Ishikawa (cell line): ENCODE measurements around the gene IL17C.

Experiments
- CEBPB ChIP-seq: IDR thresholded peaks from 2 replicates; pipeline ENCODE4 v1.6.1; 2012
- CREB1 ChIP-seq: IDR thresholded peaks from 2 replicates; pipeline ENCODE4 v1.6.1; 2012; ENCODE audit warnings: low read depth
- EGR1 ChIP-seq: IDR thresholded peaks from 2 replicates; pipeline ENCODE4 v1.6.1; 2012
- EP300 ChIP-seq: IDR thresholded peaks from 2 replicates; pipeline ENCODE4 v1.6.1; 2012; ENCODE audit warnings: borderline replicate concordance
- FOXM1 ChIP-seq: IDR thresholded peaks from 2 replicates; pipeline ENCODE4 v1.6.1; 2012; ENCODE audit warnings: low read depth, borderline replicate concordance
- NFIC ChIP-seq: IDR thresholded peaks from 2 replicates; pipeline ENCODE4 v1.6.1; 2012
- RAD21 ChIP-seq: IDR thresholded peaks from 2 replicates; pipeline ENCODE4 v1.6.1; 2012; ENCODE audit warnings: low read depth
- REST ChIP-seq: IDR thresholded peaks from 2 replicates; pipeline ENCODE4 v1.6.1; 2012; ENCODE audit warnings: low read depth, mild to moderate bottlenecking
- TAF1 ChIP-seq: IDR thresholded peaks from 2 replicates; pipeline ENCODE4 v1.6.1; 2012; ENCODE audit warnings: low read depth, mild to moderate bottlenecking
- TCF12 ChIP-seq: IDR thresholded peaks from 2 replicates; pipeline ENCODE4 v1.6.1; 2012; ENCODE audit warnings: low read depth
- TEAD4 ChIP-seq: IDR thresholded peaks from 2 replicates; pipeline ENCODE4 v1.6.1; 2012
- YY1 ChIP-seq: IDR thresholded peaks from 2 replicates; pipeline ENCODE4 v1.6.1; 2012; ENCODE audit warnings: low read depth
- ZBTB7A ChIP-seq: IDR thresholded peaks from 2 replicates; pipeline ENCODE4 v1.6.1; 2012; ENCODE audit warnings: low read depth
- TF ChIP-seq, protein P1 (sequence below): IDR thresholded peaks from 2 replicates; pipeline ENCODE4 v1.6.1; 2012
- TF ChIP-seq, protein P2 (sequence below): IDR thresholded peaks from 2 replicates; pipeline ENCODE4 v1.6.1; 2012

The IL17C gene

DNA sequence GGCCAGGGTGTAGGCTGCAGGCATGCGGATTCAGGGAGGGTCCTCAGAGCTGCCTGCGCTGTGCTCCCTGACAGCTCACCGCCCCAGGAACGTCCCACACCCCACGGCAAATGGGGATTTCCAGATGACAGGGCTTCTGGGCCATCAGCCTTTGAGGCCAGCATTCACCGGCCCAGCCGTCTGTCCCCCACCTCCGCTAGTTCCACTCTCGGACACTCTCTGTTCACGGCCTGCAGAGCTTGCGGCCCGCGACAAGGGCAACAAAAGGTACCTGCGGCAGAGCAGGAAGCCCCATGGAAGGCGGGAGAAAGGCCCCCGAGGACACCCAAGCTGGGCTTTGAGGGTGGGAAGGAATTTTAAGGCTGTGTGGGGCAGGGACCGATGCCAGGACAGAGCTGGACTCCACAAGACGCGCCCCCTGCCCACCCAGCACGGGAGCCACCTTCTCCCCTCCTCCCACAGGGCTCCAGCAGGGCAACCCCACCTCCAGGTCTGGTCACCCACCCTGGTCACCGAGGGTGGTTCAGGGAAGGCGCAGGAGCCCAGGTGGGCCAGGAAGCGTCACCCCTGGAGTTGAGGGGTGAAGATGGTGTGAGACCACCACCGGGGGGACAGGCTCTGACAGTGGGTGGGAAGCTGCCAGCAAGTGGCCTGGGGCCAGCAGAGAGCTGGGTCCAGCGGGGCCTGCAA lies 18.1 kb downstream of the IL17C start:
- TF ChIP-seq, protein P1, sequence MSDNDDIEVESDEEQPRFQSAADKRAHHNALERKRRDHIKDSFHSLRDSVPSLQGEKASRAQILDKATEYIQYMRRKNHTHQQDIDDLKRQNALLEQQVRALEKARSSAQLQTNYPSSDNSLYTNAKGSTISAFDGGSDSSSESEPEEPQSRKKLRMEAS = no peak
- no peak for TF ChIP-seq ZBTB7A
- TF ChIP-seq EP300 = no peak

DNA sequence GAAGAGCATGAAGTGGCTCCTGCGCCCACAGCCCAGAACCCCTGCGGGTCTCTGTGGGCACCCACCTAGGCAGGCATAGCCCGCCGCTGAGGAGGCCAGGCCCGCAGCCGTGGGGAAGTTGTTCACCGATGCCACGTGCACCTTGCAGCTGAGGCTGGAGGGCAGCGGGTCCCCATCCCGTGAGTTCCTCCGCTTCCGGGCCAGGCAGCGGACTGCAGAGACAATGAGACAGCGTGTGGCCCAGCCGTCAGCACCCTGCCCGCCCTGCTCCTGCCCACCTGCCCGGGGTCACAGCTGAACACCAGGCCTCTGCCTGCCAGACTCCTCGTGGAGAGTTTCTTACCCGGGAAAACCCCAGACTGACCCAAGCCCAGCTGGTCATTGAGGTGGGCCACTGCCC lies 19.0 kb downstream of the IL17C start:
- TF ChIP-seq, protein P2, sequence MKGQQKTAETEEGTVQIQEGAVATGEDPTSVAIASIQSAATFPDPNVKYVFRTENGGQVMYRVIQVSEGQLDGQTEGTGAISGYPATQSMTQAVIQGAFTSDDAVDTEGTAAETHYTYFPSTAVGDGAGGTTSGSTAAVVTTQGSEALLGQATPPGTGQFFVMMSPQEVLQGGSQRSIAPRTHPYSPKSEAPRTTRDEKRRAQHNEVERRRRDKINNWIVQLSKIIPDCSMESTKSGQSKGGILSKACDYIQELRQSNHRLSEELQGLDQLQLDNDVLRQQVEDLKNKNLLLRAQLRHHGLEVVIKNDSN = no peak
- TF ChIP-seq CEBPB = no peak
- TF ChIP-seq REST = no peak

DNA sequence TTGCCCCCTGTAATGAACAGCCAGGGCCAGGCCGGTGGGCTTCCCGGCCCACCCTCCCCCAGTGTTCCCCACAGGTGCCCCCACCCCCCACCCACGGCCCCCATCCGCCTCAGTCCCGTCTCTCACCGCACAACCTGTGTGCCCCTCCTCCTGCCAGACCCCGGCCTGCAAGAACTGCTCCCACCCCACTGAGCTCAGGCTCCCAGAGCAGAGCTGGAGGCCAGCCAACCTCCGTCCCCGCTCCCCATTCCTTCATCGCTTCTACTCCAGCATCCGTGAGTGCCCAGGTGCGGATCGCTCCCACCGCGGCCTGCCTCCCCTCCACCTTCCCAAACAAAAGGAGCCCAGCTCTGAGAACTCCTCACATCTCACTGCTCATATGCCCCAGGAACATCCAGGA lies 20.3 kb downstream of the IL17C start:
- TF ChIP-seq TCF12 (no peak), ZBTB7A (no peak), RAD21 (no peak), EP300 (no peak), REST (no peak), CREB1 (no peak)
- TF ChIP-seq, protein P1 = no peak
- TF ChIP-seq, protein P2 = no peak

- TF ChIP-seq TCF12 = no peak
- TF ChIP-seq TEAD4 = no peak
- TF ChIP-seq ZBTB7A = no peak
- TF ChIP-seq EGR1 = no peak
- TF ChIP-seq NFIC = no peak
- no peak for TF ChIP-seq TAF1
Observed at GRCh38 chr16:88659160-88659559, 20.8 kb downstream of the IL17C start.

GRCh38 chr16:88661468-88661867 lies 23.1 kb downstream of the IL17C start:
- TF ChIP-seq RAD21 (no peak), EP300 (no peak), YY1 (no peak), TAF1 (no peak), TCF12 (no peak), EGR1 (no peak), TEAD4 (no peak), ZBTB7A (no peak), REST (no peak), NFIC (no peak), CREB1 (no peak), FOXM1 (no peak), CEBPB (no peak)
- TF ChIP-seq, protein P1 = no peak
- TF ChIP-seq, protein P2 = no peak
